Gastroesophageal sphincter (tissue), 4 donors: ENCODE results near the gene DNAJC12. TPM values are rescaled to one million over a fixed set of nuclear protein-coding genes. Genes with fewer than 3 reads are reported as not detected.

ENCODE experiments used
- ATAC-seq: fragments of 150-250 bp; one replicate; pipeline ENCODE4 v1.9.1; 2016; ENCODE audit warnings: mild to moderate bottlenecking, moderate library complexity
- H3K27ac ChIP-seq, 4 donors: fragments of 200-600 bp; sonication (generic) in 3 of 4; 1 replicate in 3 of 4; 2 replicates in 1 of 4; pipeline ENCODE4 v1.5.1; 2016 to 2019
- H3K27me3 ChIP-seq: fragments of 200-600 bp; sonication (generic); one replicate; pipeline ENCODE4 v1.5.1; 2019
- H3K36me3 ChIP-seq, 2 donors: fragments of 200-600 bp; sonication (generic); one replicate each; pipeline ENCODE4 v1.5.1; 2019; ENCODE audit warnings: control low read depth in 1 of 2
- H3K4me1 ChIP-seq, 3 donors: fragments of 200-600 bp; sonication (generic); 1 replicate in 2 of 3; 2 replicates in 1 of 3; pipeline ENCODE4 v1.5.1; 2016 to 2019; ENCODE audit warnings: control low read depth in 2 of 3
- H3K4me3 ChIP-seq, 2 donors: fragments of 200-600 bp; sonication (generic); one replicate each; pipeline ENCODE4 v1.5.1; 2019; ENCODE audit warnings: mild to moderate bottlenecking in 1 of 2, moderate library complexity in 1 of 2
- H3K9me3 ChIP-seq, 3 donors: fragments of 200-600 bp; sonication (generic); one replicate each; pipeline ENCODE4 v1.5.1; 2017 to 2019; ENCODE audit warnings: control low read depth in 2 of 3
- EP300 ChIP-seq: sonication (generic); formaldehyde crosslinking; IDR thresholded peaks from one replicate; pipeline ENCODE4 v1.6.1; 2017; ENCODE audit warnings: antibody characterized with exemption, mild to moderate bottlenecking
- POLR2A ChIP-seq, 2 donors: fragments of 450-650 bp; IDR thresholded peaks; one replicate each; pipeline ENCODE4 v1.6.1; 2017; ENCODE audit warnings: antibody characterized with exemption in 2 of 2, mild to moderate bottlenecking in 2 of 2, moderate library complexity in 1 of 2
- POLR2AphosphoS5 ChIP-seq: sonication (generic); formaldehyde crosslinking; IDR thresholded peaks from one replicate; pipeline ENCODE4 v1.6.1; 2017; ENCODE audit warnings: antibody characterized with exemption
- WGBS, 2 donors: methylation state at CpG; one replicate each; pipeline ENCODE4 v1.1.5; 2018; ENCODE audit warnings: low coverage in 1 of 2; 5-methylcytosine and 5-hydroxymethylcytosine counted together
- total RNA-seq, 4 donors: library from RNA; depleted of rRNA; stranded (reverse); fragments of >200 nt; gene quantifications; one replicate each; pipeline ENCODE4 v1.1.0, GENCODE V29; 2016
- TF ChIP-seq, protein P1 (sequence below), 4 experiments: fragments of 200-600 bp in 2 of 4; fragments of 450-650 bp in 2 of 4; sonication (generic) in 1 of 4; IDR thresholded peaks; one replicate each; pipeline ENCODE4 v1.5.1; 2017 to 2019; ENCODE audit warnings: antibody characterized with exemption in 4 of 4, mild to moderate bottlenecking in 2 of 4, moderate library complexity in 2 of 4

The DNAJC12 gene
- total RNA-seq, 4 donors from 2014 or later = 2.5 to 4.6 (median 3.3) TPM

DNA sequence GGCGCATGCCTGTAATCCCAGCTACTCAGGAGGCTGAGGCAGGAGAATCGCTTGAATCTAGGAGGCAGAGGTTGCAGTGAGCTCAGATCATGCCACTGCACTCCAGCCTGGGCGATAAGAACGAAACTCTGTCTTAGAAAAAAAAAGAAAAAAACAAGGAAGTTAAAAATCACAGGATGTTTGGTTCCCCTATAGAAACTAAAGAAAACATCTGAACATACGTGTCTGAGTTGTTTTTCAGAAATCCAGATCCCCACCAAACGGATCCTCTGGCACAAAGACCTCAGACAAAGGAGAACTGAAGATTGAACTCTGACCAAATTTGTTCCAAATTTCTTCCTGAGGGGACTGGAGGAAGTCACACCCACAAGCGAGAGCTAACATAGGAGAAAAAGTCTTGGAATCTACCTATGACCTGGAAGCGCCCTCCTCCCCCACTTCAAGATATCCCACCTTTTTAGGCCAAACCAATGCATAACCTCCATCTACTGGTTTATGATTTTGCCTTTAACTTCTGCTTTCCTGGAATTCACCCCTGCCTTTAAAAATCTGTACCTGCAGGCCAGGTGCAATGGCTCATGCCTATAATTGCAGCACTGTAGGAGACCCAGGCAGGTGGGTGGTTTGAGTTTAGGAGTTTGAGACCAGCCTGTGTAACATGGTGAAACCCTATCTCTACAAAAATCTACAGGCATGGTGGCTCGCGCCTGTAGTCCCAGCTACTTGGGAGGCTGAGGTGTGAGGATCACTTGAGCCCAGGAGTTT lies 26.8 kb upstream of the DNAJC12 start:
- TF ChIP-seq POLR2AphosphoS5 (no peak), POLR2A (IDR thresholded peaks at IDR 0.05) (no peak), EP300 (no peak)
- TF ChIP-seq, protein P1, sequence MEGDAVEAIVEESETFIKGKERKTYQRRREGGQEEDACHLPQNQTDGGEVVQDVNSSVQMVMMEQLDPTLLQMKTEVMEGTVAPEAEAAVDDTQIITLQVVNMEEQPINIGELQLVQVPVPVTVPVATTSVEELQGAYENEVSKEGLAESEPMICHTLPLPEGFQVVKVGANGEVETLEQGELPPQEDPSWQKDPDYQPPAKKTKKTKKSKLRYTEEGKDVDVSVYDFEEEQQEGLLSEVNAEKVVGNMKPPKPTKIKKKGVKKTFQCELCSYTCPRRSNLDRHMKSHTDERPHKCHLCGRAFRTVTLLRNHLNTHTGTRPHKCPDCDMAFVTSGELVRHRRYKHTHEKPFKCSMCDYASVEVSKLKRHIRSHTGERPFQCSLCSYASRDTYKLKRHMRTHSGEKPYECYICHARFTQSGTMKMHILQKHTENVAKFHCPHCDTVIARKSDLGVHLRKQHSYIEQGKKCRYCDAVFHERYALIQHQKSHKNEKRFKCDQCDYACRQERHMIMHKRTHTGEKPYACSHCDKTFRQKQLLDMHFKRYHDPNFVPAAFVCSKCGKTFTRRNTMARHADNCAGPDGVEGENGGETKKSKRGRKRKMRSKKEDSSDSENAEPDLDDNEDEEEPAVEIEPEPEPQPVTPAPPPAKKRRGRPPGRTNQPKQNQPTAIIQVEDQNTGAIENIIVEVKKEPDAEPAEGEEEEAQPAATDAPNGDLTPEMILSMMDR (IDR thresholded peaks at IDR 0.05) = no peak
- 73 to 85% methylated on average over 5 to 8 of the region's 10 CpGs for WGBS, 2 donors
- H3K27me3 ChIP-seq = no peaks in the 10 kb centered on the region

DNA sequence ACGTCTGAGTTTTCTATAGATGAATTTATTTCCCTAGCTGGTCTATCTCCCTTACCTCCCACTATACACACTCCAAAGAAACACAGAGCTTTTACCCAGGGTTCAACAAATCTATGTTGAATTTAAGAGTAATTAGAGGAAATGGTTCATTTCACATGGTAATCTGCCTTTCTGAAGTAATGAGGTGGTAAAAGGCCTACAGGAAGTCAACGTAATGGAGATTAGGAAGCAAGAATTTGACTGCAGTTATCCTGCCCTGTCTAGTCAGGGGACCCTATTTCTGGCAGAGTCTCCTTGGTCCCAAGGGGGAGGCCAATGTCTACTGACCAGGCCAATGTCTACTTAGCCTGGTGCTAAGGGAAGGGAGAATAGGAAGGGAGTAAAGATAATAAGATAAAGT lies 25.1 kb upstream of the DNAJC12 start:
- Histone ChIP-seq H3K27me3 (no peaks in the 10 kb centered on the region), H3K9me3 (no peaks in the 10 kb centered on the region), H3K4me1 (no peaks in the 10 kb centered on the region), H3K27ac (no peak overlapping the region), H3K36me3 (no peaks in the 10 kb centered on the region), H3K4me3 (no peak overlapping the region)
- WGBS, 2 donors = 65 to 78% methylated on average over 2 of the region's 2 CpGs
- TF ChIP-seq, protein P1 (IDR thresholded peaks at IDR 0.05) = no peak
- no peak for TF ChIP-seq POLR2AphosphoS5
- TF ChIP-seq POLR2A (IDR thresholded peaks at IDR 0.05) = no peak
- TF ChIP-seq EP300 = no peak
- no peak for ATAC-seq

More for the DNA sequence above, 26.8 kb upstream of the DNAJC12 start:
- Histone ChIP-seq H3K36me3 (no peaks in the 10 kb centered on the region), H3K4me1 (no peaks in the 10 kb centered on the region), H3K4me3 (no peak overlapping the region), H3K27ac (no peak overlapping the region), H3K9me3 (no peaks in the 10 kb centered on the region)
- ATAC-seq = no peak

DNA sequence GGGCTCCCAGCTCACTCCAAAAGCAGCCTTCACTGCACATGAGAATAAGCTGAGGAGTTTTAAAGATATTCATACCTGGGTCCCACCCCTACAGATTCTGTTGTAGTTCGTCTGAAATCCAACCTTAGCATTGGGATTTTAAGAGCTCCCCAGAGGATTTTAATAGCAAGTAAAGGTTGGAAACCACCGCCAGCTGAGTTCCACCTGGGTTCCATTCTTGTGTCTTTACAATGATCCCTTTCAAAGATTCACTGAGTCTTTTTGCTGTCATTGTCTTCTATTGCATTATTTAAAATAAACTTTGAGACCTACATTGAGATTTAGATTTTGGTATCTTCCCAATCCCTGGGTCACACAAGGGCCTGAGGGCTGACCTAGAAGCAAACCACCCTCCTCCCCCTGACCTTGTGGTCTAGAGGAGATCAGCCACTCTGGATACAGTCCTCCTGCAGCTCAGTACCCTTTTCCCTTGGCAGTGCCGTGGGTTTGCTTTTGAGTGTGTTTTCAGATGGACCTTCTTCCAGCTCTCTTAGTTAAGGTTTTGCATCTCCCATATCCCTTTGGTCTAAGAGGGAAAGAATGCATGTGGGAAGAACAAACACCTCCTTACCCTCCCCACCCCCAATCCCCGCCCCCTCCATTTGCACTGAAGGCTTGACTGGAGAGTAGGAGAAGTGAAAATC lies 23.9 kb upstream of the DNAJC12 start:
- no peaks in the 10 kb centered on the region for H3K4me1 ChIP-seq
- no peaks in the 10 kb centered on the region for H3K27me3 ChIP-seq
- H3K36me3 ChIP-seq = no peaks in the 10 kb centered on the region
- H3K27ac ChIP-seq = no peak overlapping the region
- WGBS, 2 donors = 65 to 72% methylated on average over 3 to 4 of the region's 4 CpGs
- no peak overlapping the region for H3K4me3 ChIP-seq
- ATAC-seq = no peak
- no peaks in the 10 kb centered on the region for H3K9me3 ChIP-seq
- no peak for TF ChIP-seq EP300

DNA sequence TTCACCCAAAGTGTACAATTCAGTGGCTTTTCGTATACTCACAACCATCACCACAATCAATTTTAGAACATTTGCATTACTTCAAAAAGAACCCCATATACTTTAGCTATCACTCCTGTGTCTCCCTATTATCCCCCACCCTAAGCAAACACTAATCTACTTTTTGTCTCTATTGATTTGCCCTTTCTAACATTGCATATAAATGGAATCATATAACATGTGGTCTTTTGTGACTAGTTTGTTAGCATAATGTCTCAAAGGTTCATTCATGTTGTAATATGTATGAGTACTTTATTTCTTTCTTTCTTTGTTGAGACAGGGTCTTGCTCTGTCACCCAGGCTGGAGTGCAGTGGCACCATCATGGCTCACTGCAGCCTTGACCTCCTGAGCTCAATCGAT lies 21.0 kb upstream of the DNAJC12 start:
- TF ChIP-seq EP300 (no peak), POLR2AphosphoS5 (no peak), POLR2A (IDR thresholded peaks at IDR 0.05) (no peak)
- TF ChIP-seq, protein P1 (IDR thresholded peaks at IDR 0.05) = no peak
- H3K4me3 ChIP-seq = no peak overlapping the region

DNA sequence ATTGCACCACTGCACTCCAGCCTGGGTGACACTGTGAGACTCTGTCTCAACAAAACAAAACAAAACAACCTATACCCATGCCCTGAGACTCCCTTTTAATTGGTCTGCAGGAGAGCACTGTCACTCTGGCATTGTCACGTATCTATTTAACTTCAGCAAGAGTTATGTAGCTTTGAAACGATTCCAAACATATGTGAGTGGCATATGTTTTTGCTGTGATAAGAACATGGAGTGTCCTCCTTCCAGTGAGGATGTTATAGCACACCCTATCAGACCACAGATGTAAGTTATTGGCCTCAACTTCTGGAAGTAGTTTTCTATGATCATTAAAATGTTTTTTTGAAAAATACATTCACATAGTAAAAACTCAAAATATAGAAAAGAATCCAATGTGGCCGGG lies 15.5 kb upstream of the DNAJC12 start:
- H3K36me3 ChIP-seq = no peaks in the 10 kb centered on the region
- TF ChIP-seq EP300 (no peak), POLR2A (IDR thresholded peaks at IDR 0.05) (no peak), POLR2AphosphoS5 (no peak)
- TF ChIP-seq, protein P1 (IDR thresholded peaks at IDR 0.05) = no peak
- H3K9me3 ChIP-seq = no peaks in the 10 kb centered on the region
- ATAC-seq = no peak
- WGBS, 2 donors = 80 to 100% methylated on average over 3 of the region's 3 CpGs
- peaks cover 0 to 15% (median 3%) of the 10 kb centered on the region in 3 donors for H3K4me1 ChIP-seq
- H3K27ac ChIP-seq = no peak overlapping the region
- no peak overlapping the region for H3K4me3 ChIP-seq
- H3K27me3 ChIP-seq = no peaks in the 10 kb centered on the region

More for the DNA sequence above, 21.0 kb upstream of the DNAJC12 start:
- no peak overlapping the region for H3K27ac ChIP-seq
- no peaks in the 10 kb centered on the region for H3K36me3 ChIP-seq
- no peaks in the 10 kb centered on the region for H3K27me3 ChIP-seq
- H3K4me1 ChIP-seq = peaks cover 0 to 7% (median 0%) of the 10 kb centered on the region in 3 donors
- ATAC-seq = no peak
- 83 to 98% methylated on average over 2 of the region's 2 CpGs for WGBS, 2 donors
- H3K9me3 ChIP-seq = no peaks in the 10 kb centered on the region
